H1 (cell line): Measurements from ENCODE around the gene ZBP1. TPM values are rescaled to one million over a fixed set of nuclear protein-coding genes. Genes with fewer than 3 reads are reported as not detected.

Experiments used
- CTCF ChIA-PET: fragments of 300-600 bp; sonication (Branson Sonifier 250); formaldehyde crosslinking; loops from one replicate; lab custom pipeline; 2021; ENCODE audit not compliant: partially characterized antibody; lab: Charles Lee
- POLR2A ChIA-PET: fragments of 300-600 bp; sonication (Branson Sonifier 250); formaldehyde crosslinking; loops from one replicate; lab custom pipeline; 2021; ENCODE audit warnings: inconsistent platforms; ENCODE audit not compliant: partially characterized antibody; lab: Charles Lee
- DNase-seq, 2 experiments: peaks; one replicate each; pipeline versions ENCODE4 v3.0.0 to v3.0.0-alpha.2; 2010 to 2022; ENCODE audit warnings: low spot score in 2 of 2, low read depth in 1 of 2, mixed read lengths in 1 of 2
- FAIRE-seq: peaks from 2 replicates; lab custom pipeline; 2011; peaks lifted over from hg19 to GRCh38; lab: Jason Lieb, UNC
- H2AFZ ChIP-seq: 2 replicates; pipeline ENCODE4 v1.8.1; 2012; ENCODE audit warnings: low read length, inconsistent platforms
- H2AK5ac ChIP-seq: 2 replicates; pipeline ENCODE4 v1.6.1; 2013; ENCODE audit warnings: low read depth, low read length
- H2BK120ac ChIP-seq: replicated peaks from 2 replicates; pipeline ENCODE3; 2013; ENCODE audit warnings: low read depth, low read length, inconsistent platforms
- H2BK12ac ChIP-seq: 2 replicates; pipeline ENCODE4 v1.6.1; 2013; ENCODE audit warnings: low read depth, low read length
- H2BK15ac ChIP-seq: 2 replicates; pipeline ENCODE4 v1.6.1; 2013; ENCODE audit warnings: low read length
- H2BK20ac ChIP-seq: 2 replicates; pipeline ENCODE4 v1.6.1; 2013; ENCODE audit warnings: low read length
- H2BK5ac ChIP-seq: 2 replicates; pipeline ENCODE4 v1.6.1; 2013; ENCODE audit warnings: low read depth, low read length
- H3K14ac ChIP-seq: 2 replicates; pipeline ENCODE4 v1.6.1; 2013; ENCODE audit warnings: inconsistent platforms; ENCODE audit not compliant: insufficient read length
- H3K18ac ChIP-seq: 2 replicates; pipeline ENCODE4 v1.6.1; 2013; ENCODE audit warnings: low read length; ENCODE audit errors: extremely low read depth
- H3K23ac ChIP-seq: 2 replicates; pipeline ENCODE4 v1.6.1; 2013; ENCODE audit warnings: inconsistent platforms; ENCODE audit not compliant: insufficient read length
- H3K23me2 ChIP-seq: 2 replicates; pipeline ENCODE4 v1.6.1; 2013; ENCODE audit warnings: low read depth, low read length
- H3K27ac ChIP-seq: 2 replicates; pipeline ENCODE4 v1.6.1; 2011; ENCODE audit warnings: low read depth, low read length, inconsistent platforms
- H3K27me3 ChIP-seq, 4 experiments: replicated peaks in 1 of 4; 1 replicate in 1 of 4; 2 replicates in 3 of 4; pipeline versions ENCODE4 v1.6.1 to v1.8.1; 2011 to 2013; ENCODE audit warnings: low read length in 3 of 4, mild to moderate bottlenecking in 3 of 4, inconsistent platforms in 2 of 4, mixed read lengths in 2 of 4, moderate library complexity in 1 of 4; ENCODE audit not compliant: control insufficient read depth in 3 of 4, insufficient read depth in 3 of 4; ENCODE audit errors: extremely low read depth in 1 of 4
- H3K36me3 ChIP-seq, 4 experiments: 2 replicates each; pipeline versions ENCODE4 v1.6.1 to v1.8.1; 2011 to 2013; ENCODE audit warnings: mild to moderate bottlenecking in 4 of 4, low read length in 3 of 4, moderate library complexity in 2 of 4, control low read depth in 1 of 4, inconsistent platforms in 1 of 4; ENCODE audit not compliant: insufficient read depth in 4 of 4, control insufficient read depth in 2 of 4
- H3K4ac ChIP-seq: replicated peaks from 2 replicates; pipeline ENCODE3; 2013; ENCODE audit warnings: low read length, low read depth, mixed read lengths, inconsistent platforms; ENCODE audit not compliant: insufficient read length
- H3K4me1 ChIP-seq, 4 experiments: replicated peaks in 1 of 4; 1 replicate in 1 of 4; 2 replicates in 3 of 4; pipeline versions ENCODE4 v1.6.1 to v1.8.1; 2011 to 2013; ENCODE audit warnings: low read length in 3 of 4, inconsistent platforms in 2 of 4, mixed read lengths in 1 of 4; ENCODE audit not compliant: insufficient read depth in 4 of 4, control insufficient read depth in 3 of 4
- H3K4me2 ChIP-seq, 2 experiments: 2 replicates each; pipeline versions ENCODE4 v1.6.1 to v1.8.1; 2011 to 2013; ENCODE audit warnings: low read depth in 2 of 2, low read length in 2 of 2, control low read depth in 1 of 2, inconsistent platforms in 1 of 2, mild to moderate bottlenecking in 1 of 2; ENCODE audit not compliant: insufficient read depth in 1 of 2
- H3K4me3 ChIP-seq, 4 experiments: fragments of 200-600, 300-600 bp in 1 of 4; sonication (generic), shearing (Covaris generic), sonication (Bioruptor Twin) in 1 of 4; 2 replicates each; pipeline versions ENCODE4 v1.5.1 to v1.8.1; 2011 to 2016; ENCODE audit warnings: low read length in 4 of 4, low read depth in 3 of 4, control low read depth in 2 of 4, inconsistent platforms in 2 of 4, mild to moderate bottlenecking in 2 of 4, mixed read lengths in 1 of 4, moderate library complexity in 1 of 4; ENCODE audit not compliant: insufficient read depth in 2 of 4; ENCODE audit errors: extremely low read depth in 1 of 4
- H3K56ac ChIP-seq: replicated peaks from 2 replicates; pipeline ENCODE3; 2013; ENCODE audit warnings: low read depth, mild to moderate bottlenecking, mixed read lengths, low read length, inconsistent platforms; ENCODE audit not compliant: insufficient read length
- H3K79me1 ChIP-seq: 2 replicates; pipeline ENCODE4 v1.6.1; 2013; ENCODE audit warnings: low read depth, low read length, control low read depth
- H3K79me2 ChIP-seq, 2 experiments: 2 replicates each; pipeline versions ENCODE4 v1.6.1 to v1.8.1; 2012 to 2013; ENCODE audit warnings: low read length in 2 of 2, mild to moderate bottlenecking in 2 of 2, inconsistent platforms in 1 of 2; ENCODE audit not compliant: insufficient read depth in 2 of 2, control insufficient read depth in 1 of 2
- H3K9ac ChIP-seq, 4 experiments: replicated peaks in 1 of 4; 1 replicate in 1 of 4; 2 replicates in 3 of 4; pipeline versions ENCODE4 v1.6.1 to v1.8.1; 2011 to 2013; ENCODE audit warnings: low read depth in 3 of 4, low read length in 3 of 4, control low read depth in 2 of 4, mild to moderate bottlenecking in 2 of 4, moderate library complexity in 2 of 4, inconsistent platforms in 1 of 4; ENCODE audit errors: extremely low read depth in 1 of 4
- H3K9me3 ChIP-seq, 2 experiments: 2 replicates each; pipeline versions ENCODE4 v1.6.1 to v1.8.1; 2012 to 2013; ENCODE audit warnings: mild to moderate bottlenecking in 2 of 2, moderate library complexity in 2 of 2, control low read depth in 1 of 2, inconsistent platforms in 1 of 2, low read depth in 1 of 2, low read length in 1 of 2, mixed read lengths in 1 of 2; ENCODE audit not compliant: insufficient read depth in 2 of 2
- H4K20me1 ChIP-seq, 2 experiments: replicated peaks in 1 of 2; 2 replicates each; pipeline versions ENCODE3 to v1.8.1; 2011 to 2013; ENCODE audit warnings: inconsistent platforms in 2 of 2, low read length in 2 of 2, mild to moderate bottlenecking in 1 of 2; ENCODE audit not compliant: insufficient read depth in 2 of 2, control insufficient read depth in 1 of 2
- H4K5ac ChIP-seq: 2 replicates; pipeline ENCODE4 v1.6.1; 2013; ENCODE audit warnings: low read length, low read depth, mixed read lengths, inconsistent platforms; ENCODE audit not compliant: insufficient read length
- H4K8ac ChIP-seq: 2 replicates; pipeline ENCODE4 v1.8.0; 2013; ENCODE audit warnings: mild to moderate bottlenecking, moderate library complexity, low read length, inconsistent platforms; ENCODE audit not compliant: insufficient read depth; ENCODE audit errors: extremely low read depth
- H4K91ac ChIP-seq: replicated peaks from 2 replicates; pipeline ENCODE3; 2013; ENCODE audit warnings: low read length, mixed read lengths, inconsistent platforms; ENCODE audit not compliant: insufficient read length
- ASH2L ChIP-seq: fragments of 200-600, 300-600 bp; sonication (generic); IDR thresholded peaks from one replicate; pipeline ENCODE4 v1.7.1; 2017; ENCODE audit warnings: low read length
- BCL11A ChIP-seq, 2 experiments: IDR thresholded peaks; one replicate each; pipeline ENCODE4 v1.6.1; 2011; ENCODE audit warnings: low read depth in 2 of 2, low read length in 2 of 2, mild to moderate bottlenecking in 2 of 2
- EP300 ChIP-seq, 2 experiments: IDR thresholded peaks; 1 replicate in 1 of 2; 2 replicates in 1 of 2; pipeline ENCODE4 v1.6.1; 2011 to 2012; ENCODE audit warnings: low read depth in 2 of 2, low read length in 2 of 2, mild to moderate bottlenecking in 2 of 2, borderline replicate concordance in 1 of 2, inconsistent platforms in 1 of 2, moderate library complexity in 1 of 2
- FOSL1 ChIP-seq: IDR thresholded peaks from 2 replicates; pipeline ENCODE4 v1.6.1; 2011; ENCODE audit warnings: mild to moderate bottlenecking, low read depth, low read length, moderate library complexity; ENCODE audit not compliant: insufficient read depth
- JUND ChIP-seq: IDR thresholded peaks from 2 replicates; pipeline ENCODE4 v1.6.1; 2011; ENCODE audit warnings: mild to moderate bottlenecking, improper control_type of control experiment, low read length
- KDM1A ChIP-seq: fragments of 200-600, 300-600 bp; sonication (generic); IDR thresholded peaks from 2 replicates; pipeline ENCODE4 v1.7.1; 2016; ENCODE audit warnings: mild to moderate bottlenecking, low read length, borderline replicate concordance
- POLR2AphosphoS5 ChIP-seq: IDR thresholded peaks from 2 replicates; pipeline ENCODE4 v1.6.1; 2011; ENCODE audit warnings: low read depth, low read length
- RBBP5 ChIP-seq: IDR thresholded peaks from 2 replicates; pipeline ENCODE4 v1.7.1; 2012; ENCODE audit warnings: low read depth, mild to moderate bottlenecking, inconsistent platforms, low read length, moderate library complexity, borderline replicate concordance
- SRF ChIP-seq: IDR thresholded peaks from 2 replicates; pipeline ENCODE4 v1.6.1; 2011; ENCODE audit warnings: mild to moderate bottlenecking, low read depth, low read length, moderate library complexity
- TAF1 ChIP-seq: IDR thresholded peaks from 2 replicates; pipeline ENCODE4 v1.6.1; 2011; ENCODE audit warnings: mild to moderate bottlenecking, low read depth, low read length
- YY1 ChIP-seq: IDR thresholded peaks from 2 replicates; pipeline ENCODE4 v1.6.1; 2011; ENCODE audit warnings: low read depth, mild to moderate bottlenecking, low read length
- WGBS, 2 experiments: shearing (Covaris generic) in 1 of 2; methylation state at CpG; one replicate each; pipeline versions ENCODE4 v1.1.6 to v1.1.7; 2013 to 2015; ENCODE audit warnings: low lambda C conversion rate in 2 of 2, mixed read lengths in 2 of 2, inconsistent platforms in 1 of 2, low coverage in 1 of 2, missing lambda C conversion rate in 1 of 2; ENCODE audit not compliant: insufficient replicate concordance in 2 of 2, insufficient coverage in 1 of 2, insufficient read length in 1 of 2; ENCODE audit errors: extremely low coverage in 1 of 2, missing lambda C conversion rate in 1 of 2; 5-methylcytosine and 5-hydroxymethylcytosine counted together
- polyA plus RNA-seq, 7 experiments: library from polyadenylated mRNA; depleted of rRNA in 3 of 7; stranded (reverse) in 5 of 7; unstranded in 2 of 7; fragments of >200 nt in 5 of 7; fragments of 200-250 nt in 2 of 7; gene quantifications; 1 replicate in 5 of 7; 2 replicates in 1 of 7; 4 replicates in 1 of 7; pipeline versions ENCODE4 v1.2.1 to v1.2.3, GENCODE V29; 2011 to 2013; ENCODE audit warnings: missing spikeins in 2 of 7, mixed read lengths in 2 of 7
- total RNA-seq: library from RNA; stranded (reverse); fragmentation: NEBNext Ultra II Directional; extraction: Animal tissue kit (Norgen Biotek cat#: 25700); gene quantifications from 2 replicates; pipeline ENCODE4 v1.2.1, GENCODE V29; 2021
- TF ChIP-seq, protein P1 (sequence below), 3 experiments: IDR thresholded peaks; 1 replicate in 2 of 3; 2 replicates in 1 of 3; pipeline versions ENCODE4 v1.5.1 to v1.6.1; 2011; ENCODE audit warnings: low read length in 3 of 3, mild to moderate bottlenecking in 3 of 3, inconsistent platforms in 2 of 3, low read depth in 1 of 3, moderate library complexity in 1 of 3; ENCODE audit not compliant: insufficient read depth in 1 of 3; ENCODE audit errors: control extremely low read depth in 1 of 3

Gene ZBP1
- total and polyA plus RNA-seq, 2 of the 8 experiments (the other 6 are each of a cell fraction or from before 2014, with no cell fraction given): not detected

DNA sequence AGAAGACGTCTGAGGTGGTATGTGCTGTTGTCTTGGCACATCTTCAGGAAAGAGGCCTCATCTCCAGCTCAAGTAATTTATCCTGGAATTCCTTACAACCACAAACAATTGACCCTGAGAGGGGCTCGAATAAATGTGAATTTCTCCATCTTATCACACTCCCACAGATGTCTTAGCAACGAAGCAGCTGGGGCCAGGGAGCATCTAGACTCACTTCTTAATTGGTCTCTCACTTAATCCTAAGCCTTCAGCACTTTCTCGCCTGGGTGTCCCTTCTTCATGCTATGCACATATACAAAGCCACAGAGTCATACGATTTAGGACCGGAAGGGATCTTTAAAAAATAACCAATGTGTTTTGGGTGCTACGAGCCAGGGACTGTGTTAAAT is 32.2 kb downstream of the ZBP1 start:
- H2BK15ac ChIP-seq: no peak overlapping the region
- H2AFZ ChIP-seq: no peak overlapping the region
- H2BK20ac ChIP-seq: no peak overlapping the region
- no peak overlapping the region for H3K27ac ChIP-seq
- no peak overlapping the region for H4K5ac ChIP-seq
- no peak overlapping the region for H4K91ac ChIP-seq
- no peak overlapping the region for H2BK120ac ChIP-seq
- ChIA-PET CTCF (interaction anchor here (1.0 to 2.8 kb wide), 4 partner anchors 14 to 72 kb away, joined by 3 to 10 read pairs (median 6); no protein-coding TSS in a partner anchor), POLR2A (no interaction called here)
- no peak overlapping the region for H2BK12ac ChIP-seq
- no peaks in the 10 kb centered on the region for H3K36me3 ChIP-seq
- no peaks in the 10 kb centered on the region; the same call in 1 of the 2 replicates for H3K23me2 ChIP-seq
- no peak overlapping the region for H3K4me3 ChIP-seq
- H4K20me1 ChIP-seq: no peaks in the 10 kb centered on the region
- no peak for DNase-seq
- H3K4me1 ChIP-seq: peaks cover 0 to 2% (median 0%) of the 10 kb centered on the region in 4 experiments; a peak in 1 of 7 replicates
- no peak for FAIRE-seq
- H3K79me1 ChIP-seq: no peaks in the 10 kb centered on the region
- H3K9me3 ChIP-seq: no peaks in the 10 kb centered on the region
- H3K4me2 ChIP-seq: no peak overlapping the region
- no peak overlapping the region for H3K14ac ChIP-seq
- H2BK5ac ChIP-seq: no peak overlapping the region
- H3K18ac ChIP-seq: no peak overlapping the region
- no peak overlapping the region for H2AK5ac ChIP-seq
- H3K56ac ChIP-seq: no peak overlapping the region
- H3K9ac ChIP-seq: no peak overlapping the region
- 86% methylated on average over 7 of the region's 7 CpGs; no CpG with 5 or more reads in 1 of the 2 experiments for WGBS, 2 experiments
- no peaks in the 10 kb centered on the region for H3K79me2 ChIP-seq
- H3K27me3 ChIP-seq: peaks cover 0 to 2% (median 0%) of the 10 kb centered on the region in 4 experiments; a peak in 2 of 7 replicates
- no peak overlapping the region for H3K4ac ChIP-seq
- no peak overlapping the region for H4K8ac ChIP-seq
- no peak overlapping the region for H3K23ac ChIP-seq
- TF ChIP-seq, protein P1, sequence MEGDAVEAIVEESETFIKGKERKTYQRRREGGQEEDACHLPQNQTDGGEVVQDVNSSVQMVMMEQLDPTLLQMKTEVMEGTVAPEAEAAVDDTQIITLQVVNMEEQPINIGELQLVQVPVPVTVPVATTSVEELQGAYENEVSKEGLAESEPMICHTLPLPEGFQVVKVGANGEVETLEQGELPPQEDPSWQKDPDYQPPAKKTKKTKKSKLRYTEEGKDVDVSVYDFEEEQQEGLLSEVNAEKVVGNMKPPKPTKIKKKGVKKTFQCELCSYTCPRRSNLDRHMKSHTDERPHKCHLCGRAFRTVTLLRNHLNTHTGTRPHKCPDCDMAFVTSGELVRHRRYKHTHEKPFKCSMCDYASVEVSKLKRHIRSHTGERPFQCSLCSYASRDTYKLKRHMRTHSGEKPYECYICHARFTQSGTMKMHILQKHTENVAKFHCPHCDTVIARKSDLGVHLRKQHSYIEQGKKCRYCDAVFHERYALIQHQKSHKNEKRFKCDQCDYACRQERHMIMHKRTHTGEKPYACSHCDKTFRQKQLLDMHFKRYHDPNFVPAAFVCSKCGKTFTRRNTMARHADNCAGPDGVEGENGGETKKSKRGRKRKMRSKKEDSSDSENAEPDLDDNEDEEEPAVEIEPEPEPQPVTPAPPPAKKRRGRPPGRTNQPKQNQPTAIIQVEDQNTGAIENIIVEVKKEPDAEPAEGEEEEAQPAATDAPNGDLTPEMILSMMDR (IDR thresholded peaks at IDR 0.05; ENCODE audit: control extremely low read depth in 1 of 3, insufficient read depth in 1 of 3, low read depth in 1 of 3, low read length in 3 of 3): no peak
- TF ChIP-seq KDM1A (no peak), EP300 (IDR thresholded peaks at IDR 0.05; ENCODE audit: borderline replicate concordance in 1 of 2, low read depth in 2 of 2, low read length in 2 of 2) (no peak), RBBP5 (no peak), YY1 (no peak), TAF1 (no peak), BCL11A (IDR thresholded peaks at IDR 0.05; ENCODE audit: low read depth in 2 of 2, low read length in 2 of 2) (no peak), SRF (no peak), ASH2L (no peak), JUND (no peak), POLR2AphosphoS5 (no peak), FOSL1 (no peak)
